NCI-H510A (cell line): ENCODE data around the gene NLGN4Y.
"Not testable (repeated sequence)": the region's sequence is repeated elsewhere in the genome, so short reads cannot be mapped to it uniquely, and the experiment has no call there.

Experiments
- DNase-seq: peaks from one replicate; lab custom pipeline; 2025; lab: John Stamatoyannopoulos, UW

The NLGN4Y gene

GRCh38 chrY:14834103-14835060 lies 310.1 kb downstream of the NLGN4Y start:
- DNase-seq = no peak

- DNase-seq = no peak
These were observed 313.1 kb downstream of the NLGN4Y start for GRCh38 chrY:14837466-14837865.

- DNase-seq = no peak
These were observed 326.4 kb downstream of the NLGN4Y start for GRCh38 chrY:14850734-14851133.

- DNase-seq = no peak
These were observed 336.1 kb downstream of the NLGN4Y start for GRCh38 chrY:14860448-14860847.

GRCh38 chrY:14861033-14861432 lies 336.7 kb downstream of the NLGN4Y start:
- DNase-seq = not testable (repeated sequence)

GRCh38 chrY:14871971-14872370 lies 347.6 kb downstream of the NLGN4Y start:
- DNase-seq = no peak
